GM18498 (cell line): ENCODE measurements around the gene DDX55.
"Not testable (repeated sequence)": the region's sequence is repeated elsewhere in the genome, so short reads cannot be mapped to it uniquely, and the experiment has no call there.

Experiments used
- ATAC-seq: cut with Tn5 transposase; IDR thresholded peaks from one replicate; pipeline ENCODE4 v1.9.1; 2021; ENCODE audit warnings: mild to moderate bottlenecking, moderate library complexity; ENCODE audit not compliant: unreplicated experiment

The DDX55 gene

GRCh38 chr12:123601602-123602489 lies at the start of gene DDX55:
Gene DDX55 (plus strand): TSS chr12:123602099. CDS start chr12:123602149, 50 bp downstream.
- ATAC-seq, result peak; percentile 87

GRCh38 chr12:123554136-123554535 lies 47.8 kb upstream of the DDX55 start:
- not testable (repeated sequence) for ATAC-seq

GRCh38 chr12:123554843-123555242 lies 47.1 kb upstream of the DDX55 start:
- ATAC-seq, result not testable (repeated sequence)

- not testable (repeated sequence) for ATAC-seq
Measured at GRCh38 chr12:123558487-123558886, 43.4 kb upstream of the DDX55 start.

DNA sequence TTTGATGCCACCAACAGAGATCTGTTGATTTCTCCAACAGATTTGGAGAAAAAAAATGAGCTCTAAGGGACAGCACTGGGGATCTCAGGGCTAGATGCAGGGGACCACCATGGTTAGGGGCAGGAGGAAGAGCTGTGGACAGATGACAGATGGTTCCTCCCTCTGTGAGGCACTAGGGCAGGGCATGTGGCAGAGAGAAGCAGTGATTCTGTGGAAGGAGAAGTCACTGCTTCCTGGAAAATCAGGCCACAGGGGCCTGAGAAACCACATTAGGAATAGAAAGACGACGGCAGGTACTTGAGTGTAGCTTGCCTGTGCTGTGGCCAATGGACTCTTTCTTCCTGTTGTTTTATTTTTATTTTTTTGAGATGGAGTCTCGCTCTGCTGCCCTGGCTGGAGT lies 42.4 kb upstream of the DDX55 start:
- ATAC-seq, result no peak

- no peak for ATAC-seq
Measured at GRCh38 chr12:123571343-123571813, 30.5 kb upstream of the DDX55 start.

- no peak for ATAC-seq
Measured at GRCh38 chr12:123572391-123572790, 29.5 kb upstream of the DDX55 start.

GRCh38 chr12:123573870-123574269 lies 28.0 kb upstream of the DDX55 start:
- ATAC-seq, result no peak

DNA sequence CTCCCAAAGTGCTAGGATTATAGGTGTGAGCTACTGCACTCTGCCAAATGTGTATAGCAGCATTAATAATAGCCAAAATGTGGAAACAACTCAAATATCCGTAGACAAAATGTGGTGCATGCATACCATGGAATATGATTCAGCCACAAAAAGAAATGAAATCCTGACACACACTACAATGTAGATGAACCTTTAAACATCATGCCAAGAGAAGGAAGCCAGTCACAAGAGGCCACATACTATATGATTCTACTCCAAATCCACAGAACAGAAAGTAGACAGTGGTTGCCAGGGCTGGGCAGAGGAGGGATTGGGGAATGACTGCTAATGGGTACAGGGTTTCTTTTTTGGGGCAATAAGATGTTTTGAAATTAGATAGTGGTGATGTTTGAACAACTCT lies 25.3 kb upstream of the DDX55 start:
- ATAC-seq, result no peak

DNA sequence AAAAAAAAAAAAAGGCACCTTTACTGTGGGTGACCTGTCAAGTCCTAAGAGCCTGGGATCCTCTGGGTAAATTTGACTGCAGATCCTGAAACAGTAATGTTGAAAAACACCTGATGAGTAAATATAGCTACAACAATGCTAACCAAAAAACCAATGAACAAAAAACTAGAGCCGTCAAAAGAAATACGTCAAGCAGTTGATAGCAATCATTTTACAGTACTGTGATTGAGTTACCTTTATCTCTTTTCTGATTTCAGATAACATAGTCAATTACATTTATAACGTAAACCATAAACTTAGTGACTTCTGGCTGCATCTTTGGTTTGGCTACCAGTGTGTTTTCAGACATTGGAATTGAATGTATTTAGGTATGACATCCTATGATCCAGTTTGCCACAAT lies 23.7 kb upstream of the DDX55 start:
- ATAC-seq, result no peak

GRCh38 chr12:123578829-123579228 lies 23.1 kb upstream of the DDX55 start:
- ATAC-seq, result not testable (repeated sequence)

- ATAC-seq, result no peak
Measured at GRCh38 chr12:123580772-123581171, 21.1 kb upstream of the DDX55 start.

- ATAC-seq, result no peak
Measured at GRCh38 chr12:123591702-123592481, 10.0 kb upstream of the DDX55 start.

GRCh38 chr12:123595729-123596128 lies 6.2 kb upstream of the DDX55 start:
- no peak for ATAC-seq

- no peak for ATAC-seq
Measured at GRCh38 chr12:123597100-123597499, 4.8 kb upstream of the DDX55 start.

DNA sequence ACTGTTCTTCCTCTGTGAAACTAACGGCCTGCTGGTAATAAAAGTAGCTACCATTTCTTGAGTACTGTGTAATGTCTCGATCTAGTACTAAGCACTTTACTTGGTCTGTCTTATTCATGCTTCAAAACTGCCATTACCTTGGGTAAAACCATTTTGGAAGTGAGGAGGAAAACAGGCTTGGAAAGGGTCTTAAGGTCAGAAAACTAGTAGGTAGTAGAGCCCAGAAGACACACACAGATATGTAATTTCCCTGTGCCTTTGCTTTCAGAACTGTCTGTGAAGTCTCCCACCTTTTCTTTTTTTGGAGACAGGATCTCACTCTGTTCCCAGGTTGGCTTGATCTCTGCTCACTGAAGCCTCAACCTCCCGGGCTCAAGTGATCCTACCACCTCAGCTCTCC lies 3.4 kb upstream of the DDX55 start:
- ATAC-seq, result no peak

DNA sequence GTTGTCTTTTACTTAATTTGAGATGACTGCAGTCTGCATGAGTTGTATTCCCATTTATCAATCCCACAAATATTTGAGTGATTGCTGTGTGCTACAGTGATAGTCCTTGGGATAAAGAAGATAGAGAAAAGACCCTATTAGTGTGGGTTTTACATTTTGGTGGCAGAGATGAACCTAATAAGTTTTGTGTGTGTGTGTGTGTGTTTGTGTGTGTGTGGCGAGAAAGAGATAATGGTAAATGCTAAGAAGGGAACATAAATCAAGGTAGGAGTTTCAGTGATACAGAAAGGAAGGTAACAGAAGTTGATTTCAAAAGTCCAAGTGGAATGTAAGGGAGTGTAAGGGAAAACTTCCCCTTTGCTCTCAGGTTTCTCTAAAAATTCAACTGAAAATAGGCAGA lies 2.6 kb upstream of the DDX55 start:
- no peak for ATAC-seq

DNA sequence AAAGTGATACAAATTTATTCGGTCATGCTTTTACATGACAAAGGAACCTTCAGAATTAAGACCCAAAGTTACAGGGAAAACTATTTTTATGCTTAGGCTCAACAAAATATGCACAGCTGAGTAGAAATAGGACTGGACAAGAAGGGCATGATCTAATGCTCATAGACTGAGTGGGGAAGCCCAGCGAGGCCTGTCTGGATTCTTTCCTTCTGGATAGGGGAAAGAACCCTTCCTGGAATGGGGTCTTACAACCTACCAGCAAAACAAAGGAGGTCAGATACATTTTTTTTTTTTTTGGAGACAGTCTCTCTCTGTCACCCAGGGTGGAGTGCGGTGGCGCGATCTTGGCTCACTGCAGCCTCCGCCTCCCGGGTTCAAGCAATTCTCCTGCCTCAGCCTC lies 2.2 kb upstream of the DDX55 start:
- ATAC-seq, result no peak

DNA sequence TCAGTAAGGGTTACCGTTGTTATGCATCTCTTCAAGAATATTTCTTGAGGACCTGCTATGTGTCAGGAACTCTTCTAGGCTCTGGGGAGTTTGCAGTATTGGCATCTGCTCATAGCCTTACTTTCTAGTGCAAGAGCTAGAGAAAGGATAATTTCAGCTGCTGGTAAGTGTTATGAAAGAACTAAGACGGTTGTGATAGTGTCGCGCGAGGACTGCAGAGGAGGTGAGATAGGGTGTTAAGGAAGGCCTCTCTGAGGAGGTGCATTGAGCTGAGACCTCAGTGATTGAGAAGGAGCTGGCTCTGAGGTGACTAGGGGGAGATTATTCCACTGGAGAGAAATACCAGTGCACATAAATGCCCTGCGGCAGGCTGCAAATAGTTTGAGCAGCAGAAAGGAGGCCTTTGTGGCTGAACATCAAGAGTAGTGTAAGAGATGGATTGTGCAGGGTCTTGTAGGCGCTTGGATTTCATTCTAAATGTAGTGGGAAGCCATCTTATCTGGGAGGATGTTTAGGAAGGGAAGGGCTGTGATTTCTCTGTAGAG lies 824 bp downstream of the DDX55 start:
- no peak for ATAC-seq

DNA sequence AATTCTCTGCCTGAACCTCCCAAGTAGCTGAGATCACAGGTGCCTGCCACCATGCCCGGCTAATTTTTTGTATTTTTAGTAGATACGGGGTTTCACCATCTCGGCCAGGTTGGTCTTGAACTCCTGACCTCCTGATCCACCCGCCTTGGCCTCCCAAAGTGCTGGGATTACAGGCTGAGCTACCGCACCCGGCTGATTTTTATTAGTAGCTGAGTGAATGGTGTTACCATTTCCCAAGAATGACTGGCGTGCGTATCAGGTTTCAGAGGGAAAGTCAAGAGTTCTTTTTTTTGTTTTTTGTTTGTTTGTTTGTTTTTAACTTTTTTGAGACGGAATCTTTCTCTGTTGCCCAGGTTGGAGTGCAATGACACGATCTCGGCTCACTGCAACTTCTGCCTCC lies 1.6 kb downstream of the DDX55 start:
- not testable (repeated sequence) for ATAC-seq

GRCh38 chr12:123607756-123608155 lies 5.9 kb downstream of the DDX55 start:
- ATAC-seq, result no peak

DNA sequence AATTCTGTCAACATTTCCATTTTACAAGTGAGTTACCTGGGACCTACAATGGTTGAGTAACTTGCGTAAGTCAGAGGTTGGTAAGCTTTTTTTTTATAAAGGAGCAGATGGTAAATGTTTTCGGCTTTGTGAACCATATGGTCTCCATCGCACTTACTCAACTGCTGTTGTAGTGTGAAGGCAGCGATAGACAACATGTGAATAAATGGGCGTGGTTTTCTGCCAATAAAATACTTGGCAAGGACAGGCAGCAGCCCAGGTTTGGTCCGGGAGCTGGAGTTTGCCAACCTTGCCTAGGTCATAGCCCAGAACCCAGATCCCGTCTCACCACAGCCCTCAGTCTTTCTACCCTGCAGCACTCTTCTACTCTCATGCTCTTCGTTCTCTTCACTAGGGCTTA lies 6.3 kb downstream of the DDX55 start:
- ATAC-seq, result no peak
